GM12864 (cell line): ENCODE measurements around the gene ABCC2.
A peak's percentile ranks its signal among the peaks of the same experiment; 100 is the strongest.

Source experiments
- DNase-seq: peaks from one replicate; pipeline ENCODE4 v3.0.0-alpha.2; 2011; ENCODE audit warnings: low read depth
- H3K4me3 ChIP-seq: 2 replicates; pipeline ENCODE4 v1.5.1; 2011; ENCODE audit warnings: mild to moderate bottlenecking, low read depth, low read length, control low read depth
- CTCF ChIP-seq: IDR thresholded peaks from 2 replicates; pipeline ENCODE4 v1.5.1; 2011; ENCODE audit warnings: low read depth, mild to moderate bottlenecking, moderate library complexity, low read length, control low read depth, inconsistent platforms; ENCODE audit errors: missing control alignments

The ABCC2 gene

DNA sequence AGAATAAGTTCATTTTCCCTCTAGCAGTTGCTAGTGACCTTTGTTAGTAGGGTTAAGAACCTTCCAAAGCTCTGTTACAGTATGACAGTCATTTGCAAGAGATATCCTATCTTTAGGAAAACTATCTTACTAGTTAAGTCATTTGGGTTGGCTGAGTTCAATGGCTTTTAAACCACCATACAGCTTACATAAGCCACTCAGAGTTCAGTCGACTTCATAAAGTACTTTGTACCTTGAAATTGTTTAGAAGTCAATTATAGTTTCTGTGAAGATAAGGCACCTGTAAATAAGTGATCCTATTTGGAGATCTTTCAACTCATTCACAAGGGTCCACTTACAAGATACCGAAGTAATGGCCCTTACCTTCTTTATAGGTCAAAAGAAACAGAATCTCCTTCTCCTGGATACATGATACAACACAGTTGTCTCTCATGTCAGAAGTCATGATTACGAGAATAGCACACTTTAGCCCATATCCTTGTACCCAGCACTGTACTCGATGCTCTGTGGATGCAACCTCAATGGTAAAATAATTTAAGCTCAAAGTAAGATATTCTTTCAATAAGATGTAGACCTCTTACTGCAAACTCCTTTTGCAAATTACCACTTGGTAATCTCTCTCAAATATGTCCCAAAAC lies 11.9 kb upstream of the ABCC2 start:
- no peak for DNase-seq
- no peak overlapping the region for H3K4me3 ChIP-seq
- no peak for TF ChIP-seq CTCF

DNA sequence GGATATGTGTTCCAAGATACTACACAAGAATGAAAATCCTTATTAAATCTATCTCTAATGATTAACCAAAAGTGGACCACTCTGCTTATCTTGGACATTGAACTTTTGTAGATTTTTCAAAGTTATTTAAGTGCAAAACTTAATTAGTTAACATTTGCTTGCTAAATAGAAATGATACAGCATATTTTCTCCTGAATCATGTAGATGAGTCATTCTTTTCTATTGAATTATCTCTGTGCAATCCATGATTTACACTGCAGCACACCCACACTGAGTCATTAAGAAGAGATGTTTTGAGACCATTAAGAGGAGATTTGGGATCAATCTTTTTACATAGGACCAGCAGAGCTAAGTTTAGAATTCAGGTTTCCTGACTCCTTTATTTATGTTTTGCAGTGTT lies 6.6 kb upstream of the ABCC2 start:
- DNase-seq = no peak
- no peak for TF ChIP-seq CTCF

DNA sequence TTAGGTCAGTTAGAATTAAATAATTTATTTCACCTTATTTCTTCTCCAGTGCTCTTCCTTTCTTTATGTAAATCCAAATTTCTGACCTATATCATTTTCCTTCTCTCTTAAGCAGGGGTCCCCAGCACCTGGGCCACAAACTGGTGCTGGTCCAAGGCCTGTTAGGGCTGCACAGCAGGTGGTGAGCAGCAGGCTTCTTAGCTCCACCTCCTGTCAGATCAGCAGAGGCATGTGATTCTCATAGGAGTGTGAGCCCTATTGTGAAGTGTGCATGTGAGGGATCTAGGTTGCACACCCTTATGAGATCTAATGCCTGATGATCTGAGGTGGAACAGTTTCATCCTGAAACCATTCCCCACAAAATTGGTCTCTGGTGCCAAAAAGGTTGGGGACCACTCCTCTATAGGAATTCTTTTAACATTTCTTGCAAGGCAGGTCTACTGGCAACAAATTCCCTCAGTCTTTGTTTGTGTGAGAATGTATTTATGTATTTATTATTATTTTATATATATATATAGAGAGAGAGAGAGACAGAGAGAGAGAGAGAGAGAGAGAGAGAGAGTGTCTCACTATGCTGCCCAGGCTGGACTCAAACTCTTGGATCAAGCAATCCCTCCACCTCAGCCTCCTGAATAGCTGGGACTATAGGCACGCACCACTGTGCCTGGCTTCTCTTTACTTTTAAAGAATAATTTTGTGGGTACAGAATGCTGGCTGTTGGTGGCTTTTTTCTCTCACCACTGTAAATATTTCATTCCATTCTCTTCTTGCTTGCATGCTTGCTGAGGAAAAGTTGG lies 4.3 kb upstream of the ABCC2 start:
- peak; percentile 19 for DNase-seq
- no peak for TF ChIP-seq CTCF
- no peak overlapping the region for H3K4me3 ChIP-seq

More for the DNA sequence above, 6.6 kb upstream of the ABCC2 start:
- H3K4me3 ChIP-seq = no peak overlapping the region

GRCh38 chr10:99779335-99779734 lies 3.1 kb upstream of the ABCC2 start:
- DNase-seq = no peak
- no peak overlapping the region for H3K4me3 ChIP-seq
- TF ChIP-seq CTCF = no peak

GRCh38 chr10:99781734-99782429 lies 558 bp upstream of the ABCC2 start:
- H3K4me3 ChIP-seq = no peak overlapping the region
- DNase-seq = no peak
- no peak for TF ChIP-seq CTCF

DNA sequence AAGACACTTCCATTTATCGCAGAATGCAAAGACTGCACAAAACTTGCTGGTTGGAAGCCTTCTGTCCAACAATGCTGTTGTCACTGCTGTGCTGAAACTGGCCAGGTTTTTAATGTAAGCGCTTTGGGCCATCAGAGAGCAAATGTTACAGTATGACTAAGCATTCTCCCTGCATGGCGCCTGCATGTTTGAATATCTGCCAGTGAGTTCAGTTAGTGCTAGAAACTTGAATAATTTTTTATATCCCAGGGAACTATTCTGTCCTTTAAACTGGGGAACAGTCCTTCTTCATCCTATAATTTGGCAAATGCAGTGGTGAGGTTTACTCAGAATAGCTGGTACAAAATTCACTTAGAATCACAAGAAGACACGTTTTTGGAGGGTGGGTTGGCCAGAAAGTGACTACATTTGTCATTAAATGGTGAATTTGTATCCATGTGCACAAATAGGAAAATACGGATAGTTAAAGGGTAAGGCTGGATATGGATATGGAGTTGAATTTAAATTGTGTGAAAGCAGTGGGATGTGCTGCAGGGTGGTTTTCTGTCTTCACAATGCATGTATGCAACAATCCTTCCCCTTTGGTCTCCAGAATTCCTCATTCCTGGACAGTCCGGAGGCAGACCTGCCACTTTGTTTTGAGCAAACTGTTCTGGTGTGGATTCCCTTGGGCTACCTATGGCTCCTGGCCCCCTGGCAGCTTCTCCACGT lies 1.7 kb downstream of the ABCC2 start:
- no peak for DNase-seq
- H3K4me3 ChIP-seq = no peak overlapping the region
- no peak for TF ChIP-seq CTCF
